Hepatocyte (in vitro differentiated cells): ENCODE data around the gene PSMA7.

Experiments used
- CTCF ChIP-seq: fragments of 200-600 bp; sonication (generic); IDR thresholded peaks from 2 replicates; pipeline ENCODE4 v1.5.1; 2016; ENCODE audit warnings: antibody characterized with exemption, mild to moderate bottlenecking; ENCODE audit not compliant: poor library complexity
- EZH2 ChIP-seq: fragments of 200-600 bp; sonication (generic); IDR thresholded peaks from 2 replicates; pipeline ENCODE4 v1.6.1; 2016; ENCODE audit warnings: antibody characterized with exemption, mild to moderate bottlenecking, borderline replicate concordance

- TF ChIP-seq CTCF (no peak), EZH2 (no peak)
These were observed 31.9 kb upstream of the PSMA7 start for GRCh38 chr20:62174870-62175624.
